Melanocyte of skin (primary cell): ENCODE measurements around the gene ZRANB1. TPM values are rescaled to one million over a fixed set of nuclear protein-coding genes. Genes with fewer than 3 reads are reported as not detected.

Experiments
- small RNA-seq, 2 donors: library from RNA; depleted of rRNA; stranded (forward); fragments of <200 nt; gene quantifications; one replicate each; pipeline ENCODE3, GENCODE V24; 2012
- total RNA-seq, 2 donors: library from RNA; depleted of rRNA; stranded (reverse); fragments of >200 nt; gene quantifications; 2 replicates each; pipeline ENCODE4 v1.2.3, GENCODE V29; 2012

ZRANB1 gene
- total RNA-seq: 10 to 100 TPM; 15.5 to 15.7 TPM

GRCh38 chr10:124941823-124942222 lies at the start of gene ZRANB1:
Gene ZRANB1, plus strand, starts transcription at chr10:124942123. Its CDS starts 371 bp downstream, at chr10:124942494.

Small RNAs within 50 kb of the gene (small RNA-seq; reads per million reads assigned to genes)
- gene MIR4296: 0 reads per million in 2 donors

Other genes with a start within 250 kb of the ZRANB1 start
- gene FAM53B, start 197.7 kb upstream of the ZRANB1 start, total RNA-seq: 100 to 1,000 TPM in 1 of 2 donors, 10 to 100 TPM in 1; 66.9 to 106 TPM
- 10 to 100 TPM; 15.3 to 15.8 TPM for gene EEF1AKMT2, start 150.2 kb upstream of the ZRANB1 start, total RNA-seq
- gene ABRAXAS2, start 140.3 kb upstream of the ZRANB1 start, total RNA-seq: 10 to 100 TPM; 12.4 to 15.0 TPM
- 100 to 1,000 TPM in 1 of 2 donors, 10 to 100 TPM in 1; 80.5 to 108 TPM for gene CTBP2, start 218.4 kb downstream of the ZRANB1 start, total RNA-seq